K562 (cell line): ENCODE measurements around the gene RNASEH2A. TPM values are rescaled to one million over a fixed set of nuclear protein-coding genes. Genes with fewer than 3 reads are reported as not detected.
A peak's percentile ranks its signal among the peaks of the same experiment; 100 is the strongest.

Experiments used
- AFF4 ChIP-seq: sonication (generic); formaldehyde crosslinking; IDR thresholded peaks from 2 replicates; pipeline ENCODE4 v1.8.0; 2023; ENCODE audit warnings: mild to moderate bottlenecking, missing genetic modification reagents
- CBFB ChIP-seq: sonication (generic); formaldehyde crosslinking; IDR thresholded peaks from 2 replicates; pipeline ENCODE4 v1.4.0; 2020; ENCODE audit warnings: mild to moderate bottlenecking, missing genetic modification reagents
- CHAMP1 ChIP-seq: fragments of 450-650 bp; IDR thresholded peaks from 2 replicates; pipeline ENCODE4 v1.6.1; 2016; ENCODE audit warnings: mild to moderate bottlenecking
- GATA2 ChIP-seq: sonication (generic); formaldehyde crosslinking; IDR thresholded peaks from 2 replicates; pipeline ENCODE4 v1.4.0; 2020; ENCODE audit warnings: mild to moderate bottlenecking, missing genetic modification reagents
- HDAC2 ChIP-seq: fragments of 450-650 bp; IDR thresholded peaks from 2 replicates; pipeline ENCODE4 v1.6.1; 2016; ENCODE audit warnings: mild to moderate bottlenecking
- HMGN3 ChIP-seq: IDR thresholded peaks from 2 replicates; pipeline ENCODE4 v1.6.1; 2011; ENCODE audit warnings: borderline replicate concordance, low read depth, mild to moderate bottlenecking, mixed read lengths, low read length; ENCODE audit not compliant: insufficient read length; ENCODE audit errors: extremely low read depth
- NELFE ChIP-seq: IDR thresholded peaks from 2 replicates; pipeline ENCODE4 v1.6.1; 2011; ENCODE audit warnings: mild to moderate bottlenecking; ENCODE audit not compliant: insufficient read depth, insufficient read length
- NR2F6 ChIP-seq: fragments of 450-650 bp; formaldehyde crosslinking; IDR thresholded peaks from 2 replicates; pipeline ENCODE4 v1.4.0; 2020; ENCODE audit warnings: mild to moderate bottlenecking
- PURB ChIP-seq: sonication (generic); formaldehyde crosslinking; IDR thresholded peaks from 2 replicates; pipeline ENCODE4 v1.9.0; 2021; ENCODE audit warnings: low read depth, mild to moderate bottlenecking, missing genetic modification reagents
- SIN3B ChIP-seq: fragments of 450-650 bp; IDR thresholded peaks from 2 replicates; pipeline ENCODE4 v1.6.1; 2017; ENCODE audit warnings: low read depth, mild to moderate bottlenecking, moderate library complexity
- SMAD2 ChIP-seq: fragments of 150-350 bp; IDR thresholded peaks from 2 replicates; pipeline ENCODE4 v1.6.1; 2014; ENCODE audit warnings: low read depth, mild to moderate bottlenecking, low read length
- SMAD3 ChIP-seq: fragments of 450-650 bp; formaldehyde crosslinking; conservative IDR thresholded peaks from 2 replicates; pipeline ENCODE4 v1.4.0; 2020; ENCODE audit warnings: mild to moderate bottlenecking
- SMAD4 ChIP-seq: fragments of 250-450 bp; sonication (Bioruptor Pico); conservative IDR thresholded peaks from 2 replicates; pipeline ENCODE4 v1.8.0; 2021; ENCODE audit warnings: inconsistent platforms, mild to moderate bottlenecking, moderate library complexity
- TCFL5 ChIP-seq: fragments of 250-450 bp; sonication (Bioruptor Pico); conservative IDR thresholded peaks from 2 replicates; pipeline ENCODE4 v1.6.1; 2021; ENCODE audit warnings: mild to moderate bottlenecking, moderate library complexity, matching md5 sums
- ZFP1 ChIP-seq: fragments of 450-650 bp; formaldehyde crosslinking; IDR thresholded peaks from 2 replicates; pipeline ENCODE4 v1.4.0; 2020; ENCODE audit warnings: mild to moderate bottlenecking, mixed read lengths
- ZFX ChIP-seq: sonication (generic); formaldehyde crosslinking; IDR thresholded peaks from 2 replicates; pipeline ENCODE4 v1.8.0; 2022; ENCODE audit warnings: mild to moderate bottlenecking, missing genetic modification reagents, moderate library complexity
- ZNF3 ChIP-seq: fragments of 250-450 bp; sonication (Bioruptor Pico); IDR thresholded peaks from 2 replicates; pipeline ENCODE4 v1.5.0; 2021; ENCODE audit warnings: mild to moderate bottlenecking, moderate library complexity
- ZNF764 ChIP-seq: fragments of 250-450 bp; sonication (Bioruptor Pico); IDR thresholded peaks from 2 replicates; pipeline ENCODE4 v1.4.0; 2020; ENCODE audit warnings: low read depth, mild to moderate bottlenecking, moderate library complexity
- polyA plus RNA-seq, 8 experiments: library from polyadenylated mRNA; depleted of rRNA in 4 of 8; stranded (reverse) in 5 of 8; unstranded in 3 of 8; fragments of >200 nt; fragmentation: Nextera tagmentation in 2 of 8; fragmentation: Illumina TruSeq in 1 of 8; extraction: Ambion mirVana in 2 of 8; extraction: Trizol in 1 of 8; gene quantifications; 2 replicates each; pipeline versions ENCODE4 v1.2.1 to v1.2.3, GENCODE V29; 2011 to 2014; ENCODE audit warnings: inconsistent platforms in 1 of 8, missing spikeins in 1 of 8
- total RNA-seq, 7 experiments: library from RNA; depleted of rRNA in 6 of 7; stranded (reverse); fragments of >200 nt in 6 of 7; fragmentation: Illumina TruSeq in 2 of 7; extraction: Trizol in 2 of 7; gene quantifications; 2 replicates each; pipeline versions ENCODE4 v1.2.1 to v1.2.3, GENCODE V29; 2011 to 2021; ENCODE audit warnings: low replicate concordance in 1 of 7
- TF ChIP-seq, protein P1 (sequence below): fragments of 450-650 bp; IDR thresholded peaks from 2 replicates; pipeline ENCODE4 v1.6.1; 2014; ENCODE audit warnings: low read depth, mild to moderate bottlenecking, moderate library complexity, borderline replicate concordance
- TF ChIP-seq, protein P2 (sequence below), 3 experiments: fragments of 200-800 bp in 1 of 3; sonication (Bioruptor generic) in 1 of 3; sonication (generic) in 1 of 3; formaldehyde crosslinking in 1 of 3; IDR thresholded peaks; 2 replicates each; pipeline versions ENCODE4 v1.6.1 to v1.8.0; 2016 to 2022; ENCODE audit warnings: mild to moderate bottlenecking in 2 of 3, missing compliant biosample characterization in 2 of 3, missing genetic modification characterization in 2 of 3, missing genetic modification reagents in 1 of 3

Gene RNASEH2A
- total and polyA plus RNA-seq, 9 of the 15 experiments (the other 6 are each of a cell fraction or from before 2014, with no cell fraction given) = 22.3 to 78.0 (median 61.7) TPM

DNA sequence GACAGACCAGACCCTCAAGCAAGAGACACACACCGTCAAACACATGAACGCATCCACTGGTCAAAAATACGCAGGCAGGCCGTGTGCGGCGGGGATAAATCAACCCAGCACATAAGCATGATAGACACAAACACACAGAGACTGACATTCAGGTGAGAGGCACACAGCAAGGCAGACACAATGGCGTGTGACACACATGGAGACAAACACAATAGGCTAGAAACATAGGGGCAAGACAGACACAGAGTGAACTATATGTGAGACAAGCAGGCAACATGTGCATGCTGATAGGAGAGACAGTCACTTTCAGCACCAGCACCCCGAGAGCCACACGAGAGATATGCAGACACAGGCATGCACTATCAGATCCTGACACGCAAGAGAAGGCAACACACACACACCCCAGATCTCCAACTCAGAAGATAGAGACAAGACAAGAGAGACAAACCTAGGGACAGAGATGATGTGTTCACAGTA, 22.0 kb upstream of the RNASEH2A start (continued):
- TF ChIP-seq SMAD4 (CRISPR knock-in tag) (peak; percentile 96), HDAC2 (no peak; the same call in none of the 2 replicates), AFF4 (CRISPR knock-in tag) (no peak), NR2F6 (CRISPR knock-in tag) (no peak), TCFL5 (CRISPR knock-in tag) (no peak), CHAMP1 (no peak; the same call in 1 of the 2 replicates), SIN3B (no peak), ZNF764 (no peak), SMAD3 (0 out of 2 replicates have a peak, but pooled peaks have one; percentile 25), NELFE (no peak), GATA2 (peak; percentile 92), CBFB (CRISPR knock-in tag) (no peak), PURB (CRISPR knock-in tag) (no peak), SMAD2 (no peak), ZFX (CRISPR knock-in tag) (0 out of 2 replicates have a peak, but pooled peaks have one; percentile 1), ZNF3 (CRISPR knock-in tag) (no peak), HMGN3 (no peak), ZFP1 (CRISPR knock-in tag) (no peak)
- TF ChIP-seq, protein P1, sequence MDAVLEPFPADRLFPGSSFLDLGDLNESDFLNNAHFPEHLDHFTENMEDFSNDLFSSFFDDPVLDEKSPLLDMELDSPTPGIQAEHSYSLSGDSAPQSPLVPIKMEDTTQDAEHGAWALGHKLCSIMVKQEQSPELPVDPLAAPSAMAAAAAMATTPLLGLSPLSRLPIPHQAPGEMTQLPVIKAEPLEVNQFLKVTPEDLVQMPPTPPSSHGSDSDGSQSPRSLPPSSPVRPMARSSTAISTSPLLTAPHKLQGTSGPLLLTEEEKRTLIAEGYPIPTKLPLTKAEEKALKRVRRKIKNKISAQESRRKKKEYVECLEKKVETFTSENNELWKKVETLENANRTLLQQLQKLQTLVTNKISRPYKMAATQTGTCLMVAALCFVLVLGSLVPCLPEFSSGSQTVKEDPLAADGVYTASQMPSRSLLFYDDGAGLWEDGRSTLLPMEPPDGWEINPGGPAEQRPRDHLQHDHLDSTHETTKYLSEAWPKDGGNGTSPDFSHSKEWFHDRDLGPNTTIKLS = no peak
- TF ChIP-seq, protein P2, sequence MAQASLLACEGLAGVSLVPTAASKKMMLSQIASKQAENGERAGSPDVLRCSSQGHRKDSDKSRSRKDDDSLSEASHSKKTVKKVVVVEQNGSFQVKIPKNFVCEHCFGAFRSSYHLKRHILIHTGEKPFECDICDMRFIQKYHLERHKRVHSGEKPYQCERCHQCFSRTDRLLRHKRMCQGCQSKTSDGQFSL (CRISPR knock-in tag; IDR thresholded peaks at IDR 0.05) = 0 out of 2 replicates have a peak, but pooled peaks have one; percentile 30
- TF ChIP-seq, protein P2 (tag; IDR thresholded peaks at IDR 0.05) = no peak
